VCaP (cell line): Measurements from ENCODE around the gene SLC17A9.

Source experiments
- H3K27ac ChIP-seq: fragments of 450-650 bp; 2 replicates; pipeline ENCODE4 v1.5.1; 2017
- CTCF ChIP-seq: fragments of 450-650 bp; conservative IDR thresholded peaks from 2 replicates; pipeline ENCODE4 v1.5.1; 2017; ENCODE audit warnings: mild to moderate bottlenecking, moderate library complexity

Gene SLC17A9

GRCh38 chr20:63014287-63014686 lies 61.8 kb downstream of the SLC17A9 start:
- no peak overlapping the region for H3K27ac ChIP-seq
- no peak for TF ChIP-seq CTCF

DNA sequence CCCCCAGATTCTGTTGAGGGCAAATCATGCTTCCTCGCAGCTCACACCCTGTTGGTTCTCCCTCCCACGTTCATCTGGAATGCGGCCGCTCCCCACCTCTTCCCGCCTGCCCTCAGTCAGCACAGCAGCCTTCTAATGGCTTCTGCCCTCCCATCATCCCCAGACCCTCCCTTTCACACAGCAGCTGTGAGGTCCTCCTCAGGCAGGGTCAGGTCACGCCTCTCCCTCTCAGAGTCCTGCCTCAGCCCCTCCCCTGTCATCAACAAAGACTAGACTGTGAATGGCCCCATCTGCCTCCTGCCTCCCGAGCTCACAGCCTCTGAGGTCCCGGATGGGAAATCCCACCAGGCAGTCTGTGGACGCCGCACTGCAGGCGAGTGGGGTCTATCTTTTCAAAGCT lies 62.2 kb downstream of the SLC17A9 start:
- no peak for TF ChIP-seq CTCF
- no peak overlapping the region for H3K27ac ChIP-seq

DNA sequence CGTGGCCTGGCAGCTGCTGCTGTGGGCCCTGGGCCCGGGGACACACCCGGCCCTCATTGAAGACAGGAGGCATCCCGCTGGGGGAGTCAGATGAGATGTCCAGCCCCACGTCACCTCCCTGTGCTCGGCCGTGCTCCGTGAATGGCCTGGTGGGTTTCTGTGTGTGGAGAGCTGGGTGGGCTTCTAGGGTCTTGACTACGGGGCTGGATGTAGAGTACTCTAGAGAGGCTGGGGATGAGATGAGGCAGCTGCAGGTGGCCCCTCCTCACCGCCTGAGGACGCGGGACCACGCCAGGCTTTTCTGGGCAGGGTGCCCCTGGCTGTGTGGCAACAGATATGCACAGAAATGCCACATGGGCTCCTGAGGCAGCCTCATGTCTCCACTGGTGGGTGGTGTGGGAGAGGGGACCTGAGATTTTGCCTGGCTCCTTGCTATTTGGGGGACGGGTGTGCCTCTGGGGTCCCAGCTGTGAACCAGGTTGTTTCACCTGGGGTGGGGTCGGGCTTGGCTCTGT lies 62.7 kb downstream of the SLC17A9 start:
- no peak overlapping the region for H3K27ac ChIP-seq
- no peak for TF ChIP-seq CTCF

DNA sequence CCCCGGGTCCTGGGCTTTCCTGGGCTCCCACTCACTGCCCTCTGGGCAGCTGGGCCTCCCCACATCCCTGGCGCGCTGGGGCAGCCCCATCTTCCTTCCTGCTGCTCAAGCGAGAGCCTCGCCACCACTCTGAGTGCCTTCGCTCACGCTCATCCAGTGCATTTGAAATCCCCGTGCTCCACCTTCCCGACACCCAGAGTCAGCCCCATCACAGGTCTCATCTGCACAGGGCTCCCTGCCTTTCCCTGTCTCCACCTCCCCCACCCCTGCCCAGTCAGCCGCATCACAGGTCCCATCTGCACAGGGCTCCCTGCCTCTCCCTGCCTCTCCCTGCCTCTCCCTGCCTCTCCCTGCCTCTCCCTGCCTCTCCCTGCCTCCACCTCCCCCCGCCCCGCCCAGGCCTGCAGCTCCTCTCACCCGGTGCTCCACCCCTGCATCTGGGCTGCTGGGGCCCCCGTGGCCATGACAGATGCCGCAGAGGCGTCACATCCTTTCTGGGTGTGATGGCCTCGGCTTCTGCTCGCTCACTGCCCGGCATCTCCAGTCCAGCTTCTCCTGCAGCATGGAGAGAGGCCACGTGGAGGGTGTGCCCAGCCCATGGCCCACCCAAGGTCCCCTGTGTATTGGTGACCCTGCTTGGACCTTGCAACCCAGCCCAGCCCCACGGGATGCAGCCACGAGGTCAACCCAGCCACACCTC lies 63.3 kb downstream of the SLC17A9 start:
- no peak for TF ChIP-seq CTCF
- H3K27ac ChIP-seq: no peak overlapping the region

DNA sequence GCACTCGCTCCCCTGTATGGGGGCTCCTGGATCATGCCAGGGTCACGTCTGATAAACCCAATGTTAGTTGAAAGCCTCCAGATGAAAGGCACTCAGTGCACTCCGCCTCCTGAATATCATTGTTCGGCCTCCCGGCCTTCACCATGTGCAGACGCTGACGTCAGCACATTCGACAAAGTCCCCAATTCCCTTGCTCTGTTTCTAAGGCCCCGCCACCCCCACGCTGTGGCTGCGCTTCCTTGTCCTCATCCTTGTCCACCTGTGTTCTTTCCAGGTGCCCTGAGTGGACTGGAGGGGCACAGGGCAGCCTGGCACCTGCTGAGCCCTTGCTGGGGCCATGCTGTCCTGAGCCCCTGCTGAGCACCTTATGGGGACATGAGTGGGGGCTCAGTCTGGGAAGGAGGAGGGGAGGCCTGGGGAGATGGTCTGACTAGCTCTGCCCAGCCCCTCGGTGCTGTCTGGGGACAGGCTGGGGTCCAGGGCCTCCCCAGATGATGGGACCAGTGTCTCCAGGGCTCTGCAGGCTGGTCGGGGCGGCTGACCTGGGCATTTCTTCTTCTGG lies 64.1 kb downstream of the SLC17A9 start:
- H3K27ac ChIP-seq: no peak overlapping the region
- TF ChIP-seq CTCF: no peak

DNA sequence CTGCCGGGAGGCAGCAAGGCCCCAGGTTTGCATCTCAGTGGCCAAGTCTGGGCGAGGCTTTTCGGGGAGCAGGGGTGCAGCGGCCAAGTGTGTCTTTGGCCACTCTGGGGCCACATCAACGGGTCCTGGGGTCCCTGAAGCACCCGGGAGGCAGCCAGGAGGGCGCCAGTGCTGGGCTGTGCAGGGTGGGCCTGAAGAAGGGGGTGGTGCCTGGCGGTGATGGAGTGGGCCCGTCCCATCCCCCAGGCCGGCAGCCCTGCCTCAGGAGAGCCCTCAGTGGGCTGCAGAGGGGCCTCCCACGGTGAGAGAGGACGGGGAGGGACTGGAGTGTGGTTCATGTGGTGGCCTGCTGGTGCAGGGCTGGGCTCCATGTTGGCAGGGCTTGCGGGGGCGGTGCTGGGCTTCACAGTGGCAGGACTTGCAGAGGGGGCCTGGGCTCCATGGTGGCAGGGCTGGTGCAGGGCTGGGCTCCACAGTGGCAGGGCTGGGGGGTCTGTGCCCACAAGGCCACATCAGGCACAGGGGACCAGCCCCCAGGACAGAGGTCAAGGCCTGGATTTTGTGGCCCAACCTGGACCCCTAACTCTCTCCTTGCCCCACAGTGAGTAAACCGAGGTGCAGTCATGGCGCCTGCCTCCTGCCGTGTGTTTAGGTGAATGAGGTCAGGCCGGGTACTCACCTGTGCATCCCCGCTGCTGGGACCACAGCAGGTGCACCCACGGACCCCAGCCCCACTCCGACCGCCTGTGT lies 64.7 kb downstream of the SLC17A9 start:
- no peak overlapping the region for H3K27ac ChIP-seq
- TF ChIP-seq CTCF: no peak

DNA sequence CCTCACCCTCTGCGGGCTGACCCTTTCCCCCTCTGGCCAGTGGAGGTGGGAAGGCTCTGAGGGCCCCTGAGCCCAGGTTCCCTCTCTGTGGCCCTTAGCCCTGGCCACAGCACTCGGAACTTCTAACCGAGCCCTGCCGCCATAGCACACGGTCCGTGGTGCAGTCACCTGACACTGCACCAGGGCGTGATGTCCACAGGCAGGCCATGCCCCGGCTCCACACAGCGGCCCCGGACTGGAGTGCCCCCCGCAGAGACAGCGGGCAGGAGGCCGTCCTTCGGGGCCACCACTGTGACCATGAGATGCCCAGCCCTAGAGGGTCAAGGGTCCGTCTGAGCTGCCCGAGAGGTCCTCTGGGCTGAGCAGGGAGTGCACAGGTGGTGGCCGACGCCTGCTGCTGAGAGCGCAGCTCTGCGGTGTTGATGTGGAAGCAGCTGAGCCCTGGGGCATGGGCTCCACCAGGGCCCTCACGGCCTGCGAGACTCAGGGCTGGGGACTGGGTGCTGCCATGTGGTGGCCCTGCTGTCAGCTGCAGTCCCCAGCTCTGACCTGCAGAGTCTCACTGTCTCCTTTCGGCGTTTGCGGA lies 65.4 kb downstream of the SLC17A9 start:
- no peak overlapping the region for H3K27ac ChIP-seq
- TF ChIP-seq CTCF: no peak
